GM12878 (cell line): ENCODE data around the gene ASH1L. TPM values are rescaled to one million over a fixed set of nuclear protein-coding genes. Genes with fewer than 3 reads are reported as not detected.
A peak's percentile ranks its signal among the peaks of the same experiment; 100 is the strongest.

Source experiments
- BACH1 ChIP-seq: fragments of 450-650 bp; IDR thresholded peaks from 2 replicates; pipeline ENCODE4 v1.6.1; 2017; ENCODE audit warnings: mild to moderate bottlenecking, borderline replicate concordance
- CBX5 ChIP-seq: sonication (generic); IDR thresholded peaks from 2 replicates; pipeline ENCODE4 v1.6.1; 2016; ENCODE audit warnings: low read depth, moderate library complexity, mild to moderate bottlenecking, inconsistent platforms
- CEBPZ ChIP-seq: fragments of 150-350 bp; IDR thresholded peaks from 2 replicates; pipeline ENCODE4 v1.6.1; 2016; ENCODE audit warnings: low read depth, low read length
- CHD1 ChIP-seq: IDR thresholded peaks from 2 replicates; pipeline ENCODE4 v1.6.1; 2012; ENCODE audit warnings: low read depth, low read length, improper control_type of control experiment
- CHD4 ChIP-seq: fragments of 200-600 bp; sonication (generic); IDR thresholded peaks from 2 replicates; pipeline ENCODE4 v1.6.1; 2016; ENCODE audit warnings: mild to moderate bottlenecking
- CREB1 ChIP-seq: IDR thresholded peaks from 2 replicates; pipeline ENCODE4 v1.6.1; 2012; ENCODE audit warnings: low read depth, mild to moderate bottlenecking, inconsistent platforms
- E4F1 ChIP-seq: fragments of 450-650 bp; IDR thresholded peaks from 2 replicates; pipeline ENCODE4 v1.6.1; 2018; ENCODE audit warnings: borderline replicate concordance, mild to moderate bottlenecking; ENCODE audit not compliant: partially characterized antibody
- EP300 ChIP-seq, 2 experiments: fragments of 150-350 bp in 1 of 2; IDR thresholded peaks; 2 replicates each; pipeline ENCODE4 v1.6.1; 2011 to 2012; ENCODE audit warnings: low read depth in 2 of 2, low read length in 2 of 2, borderline replicate concordance in 1 of 2, improper control_type of control experiment in 1 of 2, inconsistent platforms in 1 of 2; ENCODE audit not compliant: control insufficient read depth in 1 of 2
- HDGF ChIP-seq: fragments of 450-650 bp; IDR thresholded peaks from 2 replicates; pipeline ENCODE4 v1.6.1; 2016; ENCODE audit warnings: antibody characterized with exemption
- IKZF1 ChIP-seq: fragments of 450-650 bp; conservative IDR thresholded peaks from 2 replicates; pipeline ENCODE4 v1.6.1; 2017; ENCODE audit warnings: antibody characterized with exemption, mild to moderate bottlenecking
- KLF5 ChIP-seq: fragments of 450-650 bp; IDR thresholded peaks from 2 replicates; pipeline ENCODE4 v1.6.1; 2014; ENCODE audit warnings: mild to moderate bottlenecking; ENCODE audit not compliant: partially characterized antibody
- NR2F1 ChIP-seq: fragments of 450-650 bp; conservative IDR thresholded peaks from 2 replicates; pipeline ENCODE4 v1.6.1; 2017; ENCODE audit warnings: mild to moderate bottlenecking
- PRDM15 ChIP-seq: fragments of 450-650 bp; formaldehyde crosslinking; IDR thresholded peaks from 2 replicates; pipeline ENCODE4 v1.4.0; 2020; ENCODE audit warnings: mild to moderate bottlenecking, moderate library complexity
- RB1 ChIP-seq: fragments of 450-650 bp; formaldehyde crosslinking; IDR thresholded peaks from 2 replicates; pipeline ENCODE4 v1.6.1; 2017; ENCODE audit warnings: mild to moderate bottlenecking, borderline replicate concordance
- SMARCA5 ChIP-seq: fragments of 450-650 bp; IDR thresholded peaks from 2 replicates; pipeline ENCODE4 v1.6.1; 2017; ENCODE audit warnings: mild to moderate bottlenecking
- SREBF2 ChIP-seq: IDR thresholded peaks from 2 replicates; pipeline ENCODE4 v1.6.1; 2012; ENCODE audit warnings: mild to moderate bottlenecking, low read length
- STAT1 ChIP-seq: fragments of 450-650 bp; conservative IDR thresholded peaks from 2 replicates; pipeline ENCODE4 v1.6.1; 2014; ENCODE audit warnings: antibody characterized with exemption, mild to moderate bottlenecking
- TCF3 ChIP-seq: IDR thresholded peaks from 2 replicates; pipeline ENCODE4 v1.6.1; 2012; ENCODE audit warnings: low read depth, mild to moderate bottlenecking, low read length, borderline replicate concordance; ENCODE audit not compliant: insufficient read depth
- USF1 ChIP-seq: IDR thresholded peaks from 2 replicates; pipeline ENCODE4 v1.6.1; 2011; ENCODE audit warnings: borderline replicate concordance, low read depth, mild to moderate bottlenecking, moderate library complexity, mixed read lengths, low read length; ENCODE audit not compliant: insufficient read depth; ENCODE audit errors: extremely low read length
- ZZZ3 ChIP-seq: IDR thresholded peaks from 2 replicates; pipeline ENCODE4 v1.6.1; 2011; ENCODE audit warnings: low read depth; ENCODE audit not compliant: control insufficient read depth, insufficient read length
- polyA plus RNA-seq, 11 experiments: library from polyadenylated mRNA; depleted of rRNA in 4 of 11; unstranded in 6 of 11; stranded (reverse) in 5 of 11; fragments of >200 nt; fragmentation: Nextera tagmentation in 4 of 11; fragmentation: Illumina TruSeq in 1 of 11; extraction: Ambion mirVana in 4 of 11; extraction: Trizol in 1 of 11; gene quantifications; 1 replicate in 1 of 11; 2 replicates in 10 of 11; pipeline versions ENCODE4 v1.2.1 to v1.2.3, GENCODE V29; 2011 to 2016; ENCODE audit warnings: inconsistent platforms in 2 of 11, missing spikeins in 2 of 11, low read depth in 1 of 11
- total RNA-seq, 4 experiments: library from RNA; depleted of rRNA in 3 of 4; stranded (reverse); fragments of >200 nt in 3 of 4; fragmentation: Illumina TruSeq in 1 of 4; extraction: Trizol in 1 of 4; gene quantifications; 2 replicates each; pipeline versions ENCODE4 v1.2.1 to v1.2.3, GENCODE V29; 2013 to 2021

ASH1L gene
- total and polyA plus RNA-seq, 10 of the 15 experiments (the other 5 are each of a cell fraction or from before 2014, with no cell fraction given): 1.7 to 23.9 (median 16.6) TPM

DNA sequence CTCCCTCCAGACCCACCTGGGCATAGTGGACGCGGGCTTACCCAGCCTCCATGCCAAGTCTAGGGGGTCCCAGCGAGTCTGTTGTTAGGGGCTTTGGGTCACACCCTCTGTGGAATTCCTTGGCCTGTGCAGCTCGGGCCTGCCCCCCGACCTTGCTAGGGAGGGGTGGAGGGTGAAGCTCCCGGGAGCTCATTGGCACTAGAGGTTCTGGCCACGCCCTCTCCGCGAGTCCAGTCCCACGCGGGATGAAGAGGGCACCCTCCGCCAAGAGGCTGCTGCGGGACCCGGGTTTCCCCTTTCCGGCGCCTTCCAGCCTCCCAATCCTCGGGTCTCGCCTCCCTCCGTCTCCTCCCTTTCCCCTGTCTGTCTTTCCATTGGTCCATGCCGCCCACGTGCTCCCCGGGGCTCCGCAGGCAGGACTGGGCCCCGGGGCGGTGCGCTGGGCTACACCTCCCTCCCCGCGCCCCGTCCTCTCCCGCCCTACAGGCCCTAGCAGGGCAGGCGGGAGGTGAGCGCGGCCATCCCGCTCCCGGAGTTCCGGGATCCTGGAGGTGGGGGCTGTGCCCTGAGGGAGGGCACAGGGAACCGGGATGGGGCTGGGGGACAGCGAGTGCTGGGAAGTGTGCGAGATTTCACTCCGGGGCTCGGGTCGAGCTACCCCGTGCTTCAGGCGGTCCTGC, 238.4 kb downstream of the ASH1L start (continued):
- no peak for TF ChIP-seq CREB1
- peak; percentile 73 for TF ChIP-seq IKZF1
- no peak for TF ChIP-seq KLF5
- TF ChIP-seq SREBF2: no peak
- TF ChIP-seq USF1: peak; percentile 99
- no peak for TF ChIP-seq CBX5
- TF ChIP-seq RB1: peak; percentile 56; the same call in 1 of the 2 replicates
- TF ChIP-seq CEBPZ: no peak
- TF ChIP-seq NR2F1: 0 out of 2 replicates have a peak, but pooled peaks have one; percentile 13
- no peak for TF ChIP-seq TCF3
- peak; percentile 85 for TF ChIP-seq SMARCA5
- TF ChIP-seq STAT1: no peak; the same call in 1 of the 2 replicates
- no peak for TF ChIP-seq CHD4
- TF ChIP-seq BACH1: no peak; the same call in 1 of the 2 replicates
- no peak for TF ChIP-seq E4F1
- 0 out of 2 replicates have a peak, but pooled peaks have one; percentile 69 for TF ChIP-seq CHD1
- TF ChIP-seq ZZZ3: no peak
- TF ChIP-seq EP300 (IDR thresholded peaks at IDR 0.05; ENCODE audit: borderline replicate concordance in 1 of 2, control insufficient read depth in 1 of 2, low read depth in 2 of 2, low read length in 2 of 2): 0 out of 4 replicates have a peak, but pooled peaks of 1 of the 2 experiments have one; percentile 15
- peak; percentile 89; the same call in 1 of the 2 replicates for TF ChIP-seq HDGF
- no peak for TF ChIP-seq PRDM15 (CRISPR knock-in tag)
